Right lobe of liver (tissue), 4 donors: ENCODE data around the gene ZBED5.

ENCODE experiments used
- POLR2A ChIP-seq: fragments of 450-650 bp; IDR thresholded peaks from one replicate; pipeline ENCODE4 v1.6.1; 2017; ENCODE audit warnings: antibody characterized with exemption, mild to moderate bottlenecking
- TF ChIP-seq, protein P1 (sequence below), 4 donors: fragments of 200-600 bp in 3 of 4; fragments of 450-650 bp in 1 of 4; IDR thresholded peaks; one replicate each; pipeline versions ENCODE4 v1.5.1 to v1.8.0; 2016 to 2022; ENCODE audit warnings: antibody characterized with exemption in 4 of 4, mild to moderate bottlenecking in 2 of 4
- donor health status: DM: no; HTN: no; CAD: no.
- donor health status: DM: no; HTN: no; CAD: no.
- donor health status: DM: no; HTN: yes; CAD: no.

- TF ChIP-seq, protein P1, sequence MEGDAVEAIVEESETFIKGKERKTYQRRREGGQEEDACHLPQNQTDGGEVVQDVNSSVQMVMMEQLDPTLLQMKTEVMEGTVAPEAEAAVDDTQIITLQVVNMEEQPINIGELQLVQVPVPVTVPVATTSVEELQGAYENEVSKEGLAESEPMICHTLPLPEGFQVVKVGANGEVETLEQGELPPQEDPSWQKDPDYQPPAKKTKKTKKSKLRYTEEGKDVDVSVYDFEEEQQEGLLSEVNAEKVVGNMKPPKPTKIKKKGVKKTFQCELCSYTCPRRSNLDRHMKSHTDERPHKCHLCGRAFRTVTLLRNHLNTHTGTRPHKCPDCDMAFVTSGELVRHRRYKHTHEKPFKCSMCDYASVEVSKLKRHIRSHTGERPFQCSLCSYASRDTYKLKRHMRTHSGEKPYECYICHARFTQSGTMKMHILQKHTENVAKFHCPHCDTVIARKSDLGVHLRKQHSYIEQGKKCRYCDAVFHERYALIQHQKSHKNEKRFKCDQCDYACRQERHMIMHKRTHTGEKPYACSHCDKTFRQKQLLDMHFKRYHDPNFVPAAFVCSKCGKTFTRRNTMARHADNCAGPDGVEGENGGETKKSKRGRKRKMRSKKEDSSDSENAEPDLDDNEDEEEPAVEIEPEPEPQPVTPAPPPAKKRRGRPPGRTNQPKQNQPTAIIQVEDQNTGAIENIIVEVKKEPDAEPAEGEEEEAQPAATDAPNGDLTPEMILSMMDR (IDR thresholded peaks at IDR 0.05): no peak
- TF ChIP-seq POLR2A: no peak
These were observed 43.9 kb downstream of the ZBED5 start for GRCh38 chr11:10813945-10814344.
